HUES6 (cell line): Measurements from ENCODE around the gene SCGN.

ENCODE experiments used
- H3K27ac ChIP-seq: 2 replicates; pipeline ENCODE4 v1.7.0; 2013; ENCODE audit warnings: low read depth, mild to moderate bottlenecking, low read length, inconsistent platforms
- H3K27me3 ChIP-seq: 2 replicates; pipeline ENCODE4 v1.6.1; 2013; ENCODE audit warnings: low read length; ENCODE audit not compliant: control insufficient read depth, insufficient read depth
- H3K36me3 ChIP-seq: 2 replicates; pipeline ENCODE4 v1.6.1; 2013; ENCODE audit warnings: low read length; ENCODE audit not compliant: control insufficient read depth, insufficient read depth
- H3K4me1 ChIP-seq: 2 replicates; pipeline ENCODE4 v1.6.1; 2013; ENCODE audit warnings: low read length; ENCODE audit not compliant: control insufficient read depth, insufficient read depth
- H3K4me3 ChIP-seq: 2 replicates; pipeline ENCODE4 v1.5.1; 2013; ENCODE audit warnings: low read depth, low read length
- H3K9ac ChIP-seq: one replicate; pipeline ENCODE4 v1.6.1; 2013; ENCODE audit warnings: mild to moderate bottlenecking, low read length
- H3K9me3 ChIP-seq: 2 replicates; pipeline ENCODE4 v1.6.1; 2013; ENCODE audit warnings: low read depth, low read length; ENCODE audit not compliant: control insufficient read depth, insufficient read depth

Gene SCGN

GRCh38 chr6:25685251-25685650 lies 33.2 kb downstream of the SCGN start:
- Histone ChIP-seq H3K27ac (no peak overlapping the region), H3K9me3 (no peaks in the 10 kb centered on the region), H3K9ac (no peak overlapping the region), H3K36me3 (no peaks in the 10 kb centered on the region), H3K27me3 (no peaks in the 10 kb centered on the region), H3K4me3 (no peak overlapping the region), H3K4me1 (no peaks in the 10 kb centered on the region)

- H3K4me1 ChIP-seq, result no peaks in the 10 kb centered on the region
Measured at GRCh38 chr6:25685896-25686295, 33.9 kb downstream of the SCGN start.

GRCh38 chr6:25686856-25687255 lies 34.8 kb downstream of the SCGN start:
- Histone ChIP-seq H3K9me3 (no peaks in the 10 kb centered on the region), H3K27ac (no peak overlapping the region), H3K36me3 (no peaks in the 10 kb centered on the region), H3K27me3 (no peaks in the 10 kb centered on the region), H3K9ac (no peak overlapping the region), H3K4me3 (no peak overlapping the region), H3K4me1 (no peaks in the 10 kb centered on the region)

More at GRCh38 chr6:25685896-25686295, 33.9 kb downstream of the SCGN start:
- no peak overlapping the region for H3K27ac ChIP-seq
- H3K9me3 ChIP-seq, result no peaks in the 10 kb centered on the region
- no peak overlapping the region for H3K9ac ChIP-seq
- no peak overlapping the region for H3K4me3 ChIP-seq
- no peaks in the 10 kb centered on the region for H3K27me3 ChIP-seq
- H3K36me3 ChIP-seq, result no peaks in the 10 kb centered on the region

GRCh38 chr6:25689966-25690365 lies 38.0 kb downstream of the SCGN start:
- no peak overlapping the region for H3K4me3 ChIP-seq
- no peak overlapping the region for H3K27ac ChIP-seq
- H3K36me3 ChIP-seq, result no peaks in the 10 kb centered on the region
- H3K27me3 ChIP-seq, result no peaks in the 10 kb centered on the region
- H3K9ac ChIP-seq, result no peak overlapping the region
- H3K4me1 ChIP-seq, result 0 out of 2 replicates have a peak, but pooled peaks cover 7% of the 10 kb centered on the region
- no peaks in the 10 kb centered on the region for H3K9me3 ChIP-seq

- no peak overlapping the region for H3K9ac ChIP-seq
- H3K27me3 ChIP-seq, result no peaks in the 10 kb centered on the region
- no peak overlapping the region for H3K4me3 ChIP-seq
Measured at GRCh38 chr6:25691894-25692293, 39.9 kb downstream of the SCGN start.

GRCh38 chr6:25692472-25692871 lies 40.5 kb downstream of the SCGN start:
- no peak overlapping the region for H3K4me3 ChIP-seq
- no peak overlapping the region for H3K27ac ChIP-seq
- H3K36me3 ChIP-seq, result no peaks in the 10 kb centered on the region
- no peaks in the 10 kb centered on the region for H3K9me3 ChIP-seq
- no peak overlapping the region for H3K9ac ChIP-seq
- H3K27me3 ChIP-seq, result no peaks in the 10 kb centered on the region
- H3K4me1 ChIP-seq, result 0 out of 2 replicates have a peak, but pooled peaks cover 7% of the 10 kb centered on the region

More at GRCh38 chr6:25691894-25692293, 39.9 kb downstream of the SCGN start:
- Histone ChIP-seq H3K36me3 (no peaks in the 10 kb centered on the region), H3K27ac (no peak overlapping the region), H3K9me3 (no peaks in the 10 kb centered on the region), H3K4me1 (0 out of 2 replicates have a peak, but pooled peaks cover 7% of the 10 kb centered on the region)

GRCh38 chr6:25694366-25694765 lies 42.4 kb downstream of the SCGN start:
- Histone ChIP-seq H3K36me3 (no peaks in the 10 kb centered on the region), H3K27me3 (no peaks in the 10 kb centered on the region), H3K4me3 (no peak overlapping the region), H3K4me1 (0 out of 2 replicates have a peak, but pooled peaks cover 7% of the 10 kb centered on the region), H3K27ac (no peak overlapping the region), H3K9me3 (no peaks in the 10 kb centered on the region), H3K9ac (no peak overlapping the region)

- Histone ChIP-seq H3K4me3 (no peak overlapping the region), H3K9ac (no peak overlapping the region), H3K36me3 (no peaks in the 10 kb centered on the region), H3K27me3 (no peaks in the 10 kb centered on the region), H3K9me3 (0 out of 2 replicates have a peak, but pooled peaks cover 2% of the 10 kb centered on the region), H3K27ac (no peak overlapping the region), H3K4me1 (0 out of 2 replicates have a peak, but pooled peaks cover 7% of the 10 kb centered on the region)
Measured at GRCh38 chr6:25695671-25696070, 43.7 kb downstream of the SCGN start.

GRCh38 chr6:25697537-25698340 lies 45.7 kb downstream of the SCGN start:
- Histone ChIP-seq H3K9me3 (0 out of 2 replicates have a peak, but pooled peaks cover 2% of the 10 kb centered on the region), H3K9ac (no peak overlapping the region), H3K36me3 (no peaks in the 10 kb centered on the region), H3K4me1 (0 out of 2 replicates have a peak, but pooled peaks cover under 1% of the 10 kb centered on the region), H3K27ac (no peak overlapping the region), H3K4me3 (no peak overlapping the region), H3K27me3 (no peaks in the 10 kb centered on the region)

GRCh38 chr6:25698631-25699030 lies 46.6 kb downstream of the SCGN start:
- Histone ChIP-seq H3K4me3 (no peak overlapping the region), H3K9ac (no peak overlapping the region), H3K27me3 (no peaks in the 10 kb centered on the region), H3K27ac (no peak overlapping the region), H3K4me1 (no peaks in the 10 kb centered on the region), H3K9me3 (0 out of 2 replicates have a peak, but pooled peaks cover 2% of the 10 kb centered on the region), H3K36me3 (no peaks in the 10 kb centered on the region)

GRCh38 chr6:25699649-25700048 lies 47.6 kb downstream of the SCGN start:
- Histone ChIP-seq H3K36me3 (no peaks in the 10 kb centered on the region), H3K27ac (no peak overlapping the region), H3K27me3 (no peaks in the 10 kb centered on the region), H3K4me1 (no peaks in the 10 kb centered on the region), H3K9ac (no peak overlapping the region), H3K4me3 (no peak overlapping the region), H3K9me3 (0 out of 2 replicates have a peak, but pooled peaks cover 2% of the 10 kb centered on the region)
